Urinary bladder (tissue), 4 donors: ENCODE data around the gene ALLC. TPM values are rescaled to one million over a fixed set of nuclear protein-coding genes. Genes with fewer than 3 reads are reported as not detected.

ENCODE experiments used
- DNase-seq: peaks from one replicate; pipeline ENCODE4 v3.0.0-alpha.2; 2015; ENCODE audit errors: extremely low spot score
- H3K27ac ChIP-seq: one replicate; pipeline ENCODE4 v1.5.1; 2013; ENCODE audit warnings: low read depth, mild to moderate bottlenecking, moderate library complexity
- H3K36me3 ChIP-seq: one replicate; pipeline ENCODE4 v1.6.1; 2013; ENCODE audit warnings: mild to moderate bottlenecking, moderate library complexity; ENCODE audit not compliant: insufficient read depth
- H3K4me1 ChIP-seq: one replicate; pipeline ENCODE4 v1.6.1; 2013; ENCODE audit warnings: mild to moderate bottlenecking, moderate library complexity; ENCODE audit not compliant: insufficient read depth
- H3K4me3 ChIP-seq: one replicate; pipeline ENCODE4 v1.5.1; 2013; ENCODE audit warnings: low read depth, low read length
- WGBS: extraction: QIAGEN DNeasy Blood & Tissue Kit; methylation state at CpG from one replicate; pipeline ENCODE4 v1.1.7; 2013; 5-methylcytosine and 5-hydroxymethylcytosine counted together
- polyA plus RNA-seq: library from polyadenylated mRNA; stranded (reverse); fragments of 200-250 nt; gene quantifications from one replicate; pipeline ENCODE4 v1.2.3, GENCODE V29; 2013
- total RNA-seq: library from RNA; depleted of rRNA; stranded (reverse); fragments of >200 nt; gene quantifications from one replicate; pipeline ENCODE4 v1.2.3, GENCODE V29; 2014
- donor health status: healthy with polysubstance abuse.
- donor health status: healthy.

The ALLC gene
- total and polyA plus RNA-seq, 2 donors: 0.16 to 0.19 TPM

GRCh38 chr2:3675687-3676086, 17.7 kb downstream of the ALLC start:
- H3K27ac ChIP-seq: no peak overlapping the region
- WGBS: 91% methylated on average over 4 of the region's 4 CpGs
- H3K36me3 ChIP-seq: no peaks in the 10 kb centered on the region
- no peak overlapping the region for H3K4me3 ChIP-seq
- H3K4me1 ChIP-seq: no peaks in the 10 kb centered on the region
- no peak for DNase-seq

- WGBS: 82% methylated on average over 9 of the region's 9 CpGs
- no peak overlapping the region for H3K27ac ChIP-seq
- no peak overlapping the region for H3K4me3 ChIP-seq
- no peak for DNase-seq
- H3K36me3 ChIP-seq: no peaks in the 10 kb centered on the region
- H3K4me1 ChIP-seq: no peaks in the 10 kb centered on the region
These were observed 19.4 kb downstream of the ALLC start for GRCh38 chr2:3677436-3677835.

GRCh38 chr2:3678212-3678611, 20.2 kb downstream of the ALLC start:
- Histone ChIP-seq H3K4me3 (no peak overlapping the region), H3K27ac (no peak overlapping the region), H3K4me1 (no peaks in the 10 kb centered on the region), H3K36me3 (no peaks in the 10 kb centered on the region)
- DNase-seq: no peak
- WGBS: 81% methylated on average over 9 of the region's 9 CpGs

GRCh38 chr2:3679180-3679579, 21.2 kb downstream of the ALLC start:
- WGBS: 92% methylated on average over 2 of the region's 2 CpGs
- H3K27ac ChIP-seq: no peak overlapping the region
- no peaks in the 10 kb centered on the region for H3K4me1 ChIP-seq
- no peaks in the 10 kb centered on the region for H3K36me3 ChIP-seq
- no peak overlapping the region for H3K4me3 ChIP-seq
- no peak for DNase-seq

GRCh38 chr2:3679616-3680393, 21.8 kb downstream of the ALLC start:
- Histone ChIP-seq H3K4me1 (no peaks in the 10 kb centered on the region), H3K27ac (no peak overlapping the region), H3K4me3 (no peak overlapping the region), H3K36me3 (no peaks in the 10 kb centered on the region)
- 85% methylated on average over 23 of the region's 23 CpGs for WGBS
- no peak for DNase-seq

GRCh38 chr2:3680548-3681345, 22.7 kb downstream of the ALLC start:
- WGBS: 88% methylated on average over 18 of the region's 18 CpGs
- Histone ChIP-seq H3K36me3 (no peaks in the 10 kb centered on the region), H3K27ac (no peak overlapping the region), H3K4me1 (no peaks in the 10 kb centered on the region), H3K4me3 (no peak overlapping the region)
- DNase-seq: no peak

GRCh38 chr2:3681625-3682024, 23.6 kb downstream of the ALLC start:
- Histone ChIP-seq H3K36me3 (no peaks in the 10 kb centered on the region), H3K27ac (no peak overlapping the region), H3K4me1 (no peaks in the 10 kb centered on the region), H3K4me3 (no peak overlapping the region)
- 88% methylated on average over 5 of the region's 5 CpGs for WGBS
- DNase-seq: no peak

- no peak overlapping the region for H3K4me3 ChIP-seq
- H3K27ac ChIP-seq: no peak overlapping the region
- 78% methylated on average over 6 of the region's 6 CpGs for WGBS
- no peaks in the 10 kb centered on the region for H3K4me1 ChIP-seq
- no peak for DNase-seq
- no peaks in the 10 kb centered on the region for H3K36me3 ChIP-seq
These were observed 24.8 kb downstream of the ALLC start for GRCh38 chr2:3682811-3683210.

- DNase-seq: no peak
- no peaks in the 10 kb centered on the region for H3K4me1 ChIP-seq
- no peaks in the 10 kb centered on the region for H3K36me3 ChIP-seq
- 34% methylated on average over 3 of the region's 3 CpGs for WGBS
- H3K27ac ChIP-seq: no peak overlapping the region
- no peak overlapping the region for H3K4me3 ChIP-seq
These were observed 25.9 kb downstream of the ALLC start for GRCh38 chr2:3683748-3684454.

- Histone ChIP-seq H3K4me3 (no peak overlapping the region), H3K27ac (no peak overlapping the region), H3K4me1 (no peaks in the 10 kb centered on the region), H3K36me3 (no peaks in the 10 kb centered on the region)
- no peak for DNase-seq
These were observed 32.2 kb downstream of the ALLC start for GRCh38 chr2:3689998-3690748.

- DNase-seq: no peak
- no peaks in the 10 kb centered on the region for H3K4me1 ChIP-seq
- H3K27ac ChIP-seq: no peak overlapping the region
- no peak overlapping the region for H3K4me3 ChIP-seq
- no peaks in the 10 kb centered on the region for H3K36me3 ChIP-seq
These were observed 34.4 kb downstream of the ALLC start for GRCh38 chr2:3692375-3692774.

GRCh38 chr2:3696545-3696944, 38.5 kb downstream of the ALLC start:
- WGBS: 81% methylated on average over 3 of the region's 3 CpGs
- Histone ChIP-seq H3K36me3 (no peaks in the 10 kb centered on the region), H3K27ac (no peak overlapping the region), H3K4me3 (no peak overlapping the region), H3K4me1 (no peaks in the 10 kb centered on the region)
- DNase-seq: no peak

- WGBS: 87% methylated on average over 5 of the region's 5 CpGs
- DNase-seq: no peak
- no peak overlapping the region for H3K27ac ChIP-seq
These were observed 43.1 kb downstream of the ALLC start for GRCh38 chr2:3701071-3701470.

More at GRCh38 chr2:3701071-3701470, 43.1 kb downstream of the ALLC start:
- no peaks in the 10 kb centered on the region for H3K4me1 ChIP-seq
- H3K36me3 ChIP-seq: no peaks in the 10 kb centered on the region
- H3K4me3 ChIP-seq: no peak overlapping the region
